Measurements from ENCODE around the gene AP3S1. TPM values are rescaled to one million over a fixed set of nuclear protein-coding genes. Genes with fewer than 3 reads are reported as not detected.
"Not testable (repeated sequence)": the region's sequence is repeated elsewhere in the genome, so short reads cannot be mapped to it uniquely, and the experiment has no call there.

The AP3S1 gene
- total RNA-seq, 1 experiment from 2014 or later, result 60.8 TPM

DNA sequence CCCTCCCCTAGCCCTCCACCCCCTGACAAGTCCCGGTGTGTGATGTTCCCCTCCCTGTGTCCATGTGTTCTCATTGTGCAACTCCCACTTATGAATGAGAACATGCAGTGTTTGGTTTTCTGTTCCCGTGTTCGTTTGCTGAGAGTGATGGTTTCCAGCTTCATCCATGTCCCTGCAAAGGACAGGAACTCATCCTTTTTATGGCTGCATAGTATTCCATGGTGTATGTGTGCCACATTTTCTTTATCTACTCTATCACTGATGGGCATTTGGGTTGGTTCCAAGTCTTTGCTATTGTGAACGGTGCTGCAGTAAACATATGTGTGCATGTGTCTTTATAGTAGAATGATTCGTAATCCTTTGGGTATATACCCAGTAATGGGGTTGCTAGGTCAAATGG is 35.6 kb downstream of the AP3S1 start:
- CTCF ChIA-PET; H3K27me3 Mint-ChIP-seq (ENCODE audit: low read depth); ATAC-seq; H3K27ac Mint-ChIP-seq; H3K4me3 Mint-ChIP-seq; H3K4me1 Mint-ChIP-seq; DNase-seq (ENCODE audit: low spot score); POLR2A ChIA-PET; H3K9me3 Mint-ChIP-seq: not testable (repeated sequence)
- H3K36me3 Mint-ChIP-seq, result peaks cover 12% of the 10 kb centered on the region

DNA sequence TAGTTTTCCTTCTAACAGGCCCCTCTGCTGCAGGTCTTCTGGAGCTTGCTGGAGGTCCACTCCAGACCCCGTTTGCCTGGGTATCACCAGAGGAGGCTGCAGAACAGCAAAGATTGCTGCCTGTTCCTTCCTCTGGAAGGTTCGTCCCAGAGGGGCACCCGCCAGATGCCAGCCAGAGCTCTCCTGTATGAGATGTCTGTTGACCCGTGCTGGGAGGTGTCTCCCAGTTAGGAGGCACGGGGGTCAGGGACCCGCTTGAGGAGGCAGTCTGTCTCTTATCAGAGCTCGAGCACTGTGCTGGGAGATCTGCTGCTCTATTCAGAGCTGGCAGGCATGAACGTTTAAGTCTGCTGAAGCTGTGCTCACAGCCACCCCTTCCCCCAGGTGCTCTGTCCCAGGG is 40.7 kb downstream of the AP3S1 start:
- ATAC-seq; DNase-seq (ENCODE audit: low spot score); H3K9me3 Mint-ChIP-seq; H3K4me3 Mint-ChIP-seq; H3K27ac Mint-ChIP-seq; H3K4me1 Mint-ChIP-seq; H3K27me3 Mint-ChIP-seq (ENCODE audit: low read depth); POLR2A ChIA-PET; CTCF ChIA-PET: not testable (repeated sequence)
- H3K36me3 Mint-ChIP-seq, result peaks cover 15% of the 10 kb centered on the region

- ChIA-PET CTCF (interaction anchor here (1.6 kb wide), 1 partner anchor 9 kb away, joined by 5 read pairs; no protein-coding TSS in a partner anchor), POLR2A (no interaction called here)
- no peak for DNase-seq (ENCODE audit: low spot score)
- H3K27ac Mint-ChIP-seq, result no peak overlapping the region
- peaks cover 12% of the 10 kb centered on the region for H3K36me3 Mint-ChIP-seq
- H3K4me3 Mint-ChIP-seq, result no peak overlapping the region
- 0 out of 2 replicates have a peak, but pooled peaks cover 4% of the 10 kb centered on the region for H3K4me1 Mint-ChIP-seq
- 0 out of 2 replicates have a peak, but pooled peaks cover 9% of the 10 kb centered on the region for H3K9me3 Mint-ChIP-seq
- H3K27me3 Mint-ChIP-seq (ENCODE audit: low read depth), result no peaks in the 10 kb centered on the region
- no peak for ATAC-seq
- TF ChIP-seq, protein P1, sequence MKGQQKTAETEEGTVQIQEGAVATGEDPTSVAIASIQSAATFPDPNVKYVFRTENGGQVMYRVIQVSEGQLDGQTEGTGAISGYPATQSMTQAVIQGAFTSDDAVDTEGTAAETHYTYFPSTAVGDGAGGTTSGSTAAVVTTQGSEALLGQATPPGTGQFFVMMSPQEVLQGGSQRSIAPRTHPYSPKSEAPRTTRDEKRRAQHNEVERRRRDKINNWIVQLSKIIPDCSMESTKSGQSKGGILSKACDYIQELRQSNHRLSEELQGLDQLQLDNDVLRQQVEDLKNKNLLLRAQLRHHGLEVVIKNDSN (CRISPR knock-in tag; IDR thresholded peaks at IDR 0.05), result no peak
- TF ChIP-seq NR2C2 (CRISPR knock-in tag; IDR thresholded peaks at IDR 0.05), result no peak
- no peak for TF ChIP-seq ZNF512 (CRISPR knock-in tag; IDR thresholded peaks at IDR 0.05; ENCODE audit: borderline replicate concordance)
- no peak for TF ChIP-seq NR3C1 (CRISPR knock-in tag; conservative IDR thresholded peaks at IDR 0.05; ENCODE audit: low read depth)
- no peak for TF ChIP-seq TEAD1 (CRISPR knock-in tag; IDR thresholded peaks at IDR 0.05)
- no peak for TF ChIP-seq PREB (CRISPR knock-in tag; IDR thresholded peaks at IDR 0.05; ENCODE audit: borderline replicate concordance)
- TF ChIP-seq, protein P2, sequence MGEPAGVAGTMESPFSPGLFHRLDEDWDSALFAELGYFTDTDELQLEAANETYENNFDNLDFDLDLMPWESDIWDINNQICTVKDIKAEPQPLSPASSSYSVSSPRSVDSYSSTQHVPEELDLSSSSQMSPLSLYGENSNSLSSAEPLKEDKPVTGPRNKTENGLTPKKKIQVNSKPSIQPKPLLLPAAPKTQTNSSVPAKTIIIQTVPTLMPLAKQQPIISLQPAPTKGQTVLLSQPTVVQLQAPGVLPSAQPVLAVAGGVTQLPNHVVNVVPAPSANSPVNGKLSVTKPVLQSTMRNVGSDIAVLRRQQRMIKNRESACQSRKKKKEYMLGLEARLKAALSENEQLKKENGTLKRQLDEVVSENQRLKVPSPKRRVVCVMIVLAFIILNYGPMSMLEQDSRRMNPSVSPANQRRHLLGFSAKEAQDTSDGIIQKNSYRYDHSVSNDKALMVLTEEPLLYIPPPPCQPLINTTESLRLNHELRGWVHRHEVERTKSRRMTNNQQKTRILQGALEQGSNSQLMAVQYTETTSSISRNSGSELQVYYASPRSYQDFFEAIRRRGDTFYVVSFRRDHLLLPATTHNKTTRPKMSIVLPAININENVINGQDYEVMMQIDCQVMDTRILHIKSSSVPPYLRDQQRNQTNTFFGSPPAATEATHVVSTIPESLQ (CRISPR knock-in tag; IDR thresholded peaks at IDR 0.05), result no peak
- no peak for TF ChIP-seq AR (CRISPR knock-in tag; IDR thresholded peaks at IDR 0.05)
- no peak for TF ChIP-seq TCF7 (CRISPR knock-in tag; IDR thresholded peaks at IDR 0.05; ENCODE audit: low read depth)
- no peak for TF ChIP-seq ZNF121 (CRISPR knock-in tag; IDR thresholded peaks at IDR 0.05)
- no peak for TF ChIP-seq ZNF232 (CRISPR knock-in tag; IDR thresholded peaks at IDR 0.05)
- TF ChIP-seq, protein P3, sequence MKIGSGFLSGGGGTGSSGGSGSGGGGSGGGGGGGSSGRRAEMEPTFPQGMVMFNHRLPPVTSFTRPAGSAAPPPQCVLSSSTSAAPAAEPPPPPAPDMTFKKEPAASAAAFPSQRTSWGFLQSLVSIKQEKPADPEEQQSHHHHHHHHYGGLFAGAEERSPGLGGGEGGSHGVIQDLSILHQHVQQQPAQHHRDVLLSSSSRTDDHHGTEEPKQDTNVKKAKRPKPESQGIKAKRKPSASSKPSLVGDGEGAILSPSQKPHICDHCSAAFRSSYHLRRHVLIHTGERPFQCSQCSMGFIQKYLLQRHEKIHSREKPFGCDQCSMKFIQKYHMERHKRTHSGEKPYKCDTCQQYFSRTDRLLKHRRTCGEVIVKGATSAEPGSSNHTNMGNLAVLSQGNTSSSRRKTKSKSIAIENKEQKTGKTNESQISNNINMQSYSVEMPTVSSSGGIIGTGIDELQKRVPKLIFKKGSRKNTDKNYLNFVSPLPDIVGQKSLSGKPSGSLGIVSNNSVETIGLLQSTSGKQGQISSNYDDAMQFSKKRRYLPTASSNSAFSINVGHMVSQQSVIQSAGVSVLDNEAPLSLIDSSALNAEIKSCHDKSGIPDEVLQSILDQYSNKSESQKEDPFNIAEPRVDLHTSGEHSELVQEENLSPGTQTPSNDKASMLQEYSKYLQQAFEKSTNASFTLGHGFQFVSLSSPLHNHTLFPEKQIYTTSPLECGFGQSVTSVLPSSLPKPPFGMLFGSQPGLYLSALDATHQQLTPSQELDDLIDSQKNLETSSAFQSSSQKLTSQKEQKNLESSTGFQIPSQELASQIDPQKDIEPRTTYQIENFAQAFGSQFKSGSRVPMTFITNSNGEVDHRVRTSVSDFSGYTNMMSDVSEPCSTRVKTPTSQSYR (CRISPR knock-in tag; IDR thresholded peaks at IDR 0.05), result no peak
- TF ChIP-seq ZMAT4 (CRISPR knock-in tag; IDR thresholded peaks at IDR 0.05), result no peak
- TF ChIP-seq IRF1 (CRISPR knock-in tag; IDR thresholded peaks at IDR 0.05), result no peak
- TF ChIP-seq CDX4 (CRISPR knock-in tag; IDR thresholded peaks at IDR 0.05; ENCODE audit: borderline replicate concordance), result no peak
- TF ChIP-seq JAZF1 (CRISPR knock-in tag; IDR thresholded peaks at IDR 0.05), result no peak
- TF ChIP-seq PRRX2 (CRISPR knock-in tag; IDR thresholded peaks at IDR 0.05), result no peak
Measured at GRCh38 chr5:115884704-115885103, 43.0 kb downstream of the AP3S1 start.

Data from WTC11 (cell line).